ENCODE data around the gene NCS1.

Gene NCS1

DNA sequence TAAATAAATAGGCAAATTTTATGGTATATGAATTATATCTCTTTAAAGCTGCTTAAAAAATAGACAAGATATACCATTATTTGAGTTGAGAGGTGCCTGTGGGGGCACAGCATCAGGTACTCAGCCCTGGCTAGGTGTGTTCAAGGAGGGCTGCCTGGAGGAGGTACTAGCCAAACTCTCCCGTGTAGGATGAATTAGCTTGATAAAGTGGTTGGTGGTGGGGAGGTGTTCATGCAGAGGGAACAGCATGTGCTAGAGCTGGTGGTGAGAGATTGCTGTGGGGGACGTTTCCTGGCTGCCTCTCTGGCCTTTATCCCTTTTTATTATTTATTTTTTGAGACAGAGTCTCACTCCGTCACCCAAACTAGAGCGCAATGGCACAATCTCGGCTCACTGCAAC lies 23.2 kb upstream of the NCS1 start:
- no peak for DNase-seq

DNA sequence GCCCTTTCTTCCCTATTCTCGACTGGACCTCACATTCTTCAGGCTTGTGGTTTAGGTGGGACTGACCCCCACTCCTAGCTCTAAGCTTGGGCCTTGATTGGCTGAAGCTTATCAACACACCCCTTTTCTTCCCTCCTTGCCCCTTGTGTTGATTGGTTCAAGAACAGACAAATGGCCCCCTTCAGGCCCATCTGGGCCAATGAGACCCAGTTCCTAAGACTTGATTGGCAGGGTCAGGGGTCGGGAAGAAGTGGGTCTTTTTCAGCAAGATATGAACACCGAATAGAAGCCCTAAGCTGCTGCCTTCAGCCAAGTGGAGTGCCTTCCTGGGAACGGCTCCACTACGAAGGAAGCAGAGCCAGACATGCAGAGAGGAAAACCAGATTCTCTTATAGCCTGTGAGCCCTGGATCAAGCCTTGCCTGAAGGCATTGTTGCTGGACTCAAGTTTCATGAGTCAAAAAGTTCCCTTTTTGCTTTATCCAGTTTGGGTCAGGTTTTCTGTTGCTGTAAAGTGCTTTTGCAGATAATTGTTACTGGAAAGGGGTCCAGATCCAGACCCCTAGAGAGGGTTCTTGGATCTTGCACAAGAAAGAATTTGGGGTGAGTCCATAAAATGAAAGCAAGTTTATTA lies 22.4 kb upstream of the NCS1 start:
- DNase-seq = no peak

DNA sequence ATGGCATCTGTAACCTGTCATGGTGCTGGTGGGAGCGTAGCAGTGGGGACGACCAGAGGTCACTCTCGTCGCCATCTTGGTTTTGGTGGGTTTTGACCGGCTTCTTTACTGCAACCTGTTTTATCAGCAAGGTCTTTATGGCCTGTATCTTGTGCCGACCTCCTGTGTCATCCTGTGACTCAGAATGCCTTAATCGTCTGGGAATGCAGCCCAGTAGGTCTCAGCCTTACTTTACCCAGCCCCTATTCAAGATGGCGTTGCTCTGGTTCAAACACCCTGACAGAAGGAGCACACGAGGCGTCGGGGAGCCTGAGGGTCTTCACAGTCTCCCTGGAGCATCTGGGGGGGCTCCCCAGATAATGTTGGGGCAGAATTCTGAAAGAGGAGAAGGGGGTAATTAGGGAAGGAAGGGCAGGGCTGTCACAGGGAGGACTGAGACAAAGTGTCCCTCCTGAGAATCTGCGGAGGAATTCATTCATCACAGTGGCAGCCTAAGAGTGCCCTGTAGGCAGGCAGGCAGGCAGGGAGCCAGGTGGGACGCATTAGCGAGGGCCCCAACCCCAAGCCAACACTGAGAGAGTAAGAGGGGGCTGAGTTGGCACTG lies 21.3 kb upstream of the NCS1 start:
- DNase-seq = no peak

DNA sequence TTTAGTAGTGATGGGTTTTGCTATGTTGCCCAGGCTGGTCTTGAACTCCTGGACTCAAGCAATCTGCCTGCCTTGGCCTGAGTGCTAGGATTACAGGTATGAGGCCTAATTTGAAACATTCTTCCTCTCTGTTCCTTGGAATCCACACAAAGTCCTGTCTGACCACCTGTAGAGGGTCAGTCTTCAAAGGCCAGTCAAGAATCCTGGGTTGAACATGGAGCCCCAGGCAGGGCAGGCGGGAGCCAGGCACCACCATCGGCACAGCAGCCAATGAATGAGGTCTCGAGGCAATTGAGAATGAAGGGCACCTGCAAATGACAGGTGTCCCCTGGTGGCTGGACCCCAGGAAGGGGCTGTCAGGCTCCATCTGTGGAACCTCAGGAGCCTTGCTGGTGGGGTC lies 17.4 kb upstream of the NCS1 start:
- no peak for DNase-seq

DNA sequence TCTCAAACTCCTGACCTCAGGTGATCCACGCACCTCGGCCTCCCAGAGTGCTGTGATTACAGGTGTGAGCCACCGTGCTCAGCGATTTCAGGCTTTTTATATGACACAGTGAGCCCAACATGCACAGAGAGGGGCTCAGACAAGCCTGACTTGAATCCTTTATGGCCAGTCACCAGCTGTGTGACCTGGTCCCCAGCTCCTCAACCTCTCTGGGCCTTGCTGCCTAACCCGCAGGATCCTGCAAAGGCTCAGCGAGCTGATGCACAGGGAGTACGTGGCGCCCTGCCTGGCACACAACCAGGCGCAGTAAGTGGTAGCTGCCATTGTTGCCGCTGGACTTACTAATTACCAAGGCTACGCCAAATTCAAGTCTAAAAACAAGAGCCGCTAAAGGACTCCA lies 16.6 kb upstream of the NCS1 start:
- no peak for DNase-seq

DNA sequence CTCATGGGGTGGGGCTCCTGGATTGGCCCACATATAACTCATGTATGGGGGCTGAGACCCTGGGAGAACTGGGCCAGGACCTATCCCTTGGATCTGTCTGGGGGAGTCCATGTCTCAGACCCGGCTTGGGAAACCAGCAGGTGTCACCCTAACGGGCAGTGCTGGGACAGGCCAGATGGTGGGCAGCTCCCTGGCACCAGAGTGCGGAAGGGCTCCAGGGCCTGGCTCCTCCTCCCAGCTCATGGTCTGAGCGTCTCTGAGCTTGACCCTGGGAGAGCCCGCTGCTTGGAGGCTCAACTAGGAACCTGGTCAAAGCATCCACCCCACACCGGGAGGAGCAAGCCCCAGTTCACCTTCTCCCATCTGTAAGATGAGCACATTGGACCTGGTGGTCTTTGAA lies 15.5 kb upstream of the NCS1 start:
- DNase-seq = no peak

DNA sequence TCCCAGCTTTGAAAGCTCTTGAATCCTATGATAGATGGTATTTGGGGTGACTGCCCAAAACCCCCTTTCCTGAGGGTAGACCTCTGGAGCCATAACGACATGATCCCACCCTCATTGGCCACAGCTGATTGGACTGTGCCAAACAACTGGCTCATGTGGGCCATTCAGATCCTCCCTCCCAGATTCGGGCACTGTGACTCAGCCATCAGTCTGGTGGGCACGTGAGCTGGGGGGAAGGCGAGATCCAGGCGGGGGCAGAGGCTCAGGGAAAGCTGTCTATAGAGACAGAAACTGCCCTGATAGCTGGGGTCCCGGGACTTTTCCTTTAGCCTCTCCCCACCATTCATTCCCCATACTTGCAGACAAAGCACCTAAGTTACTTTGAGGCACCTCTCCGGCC lies 15.1 kb upstream of the NCS1 start:
- DNase-seq = no peak

DNA sequence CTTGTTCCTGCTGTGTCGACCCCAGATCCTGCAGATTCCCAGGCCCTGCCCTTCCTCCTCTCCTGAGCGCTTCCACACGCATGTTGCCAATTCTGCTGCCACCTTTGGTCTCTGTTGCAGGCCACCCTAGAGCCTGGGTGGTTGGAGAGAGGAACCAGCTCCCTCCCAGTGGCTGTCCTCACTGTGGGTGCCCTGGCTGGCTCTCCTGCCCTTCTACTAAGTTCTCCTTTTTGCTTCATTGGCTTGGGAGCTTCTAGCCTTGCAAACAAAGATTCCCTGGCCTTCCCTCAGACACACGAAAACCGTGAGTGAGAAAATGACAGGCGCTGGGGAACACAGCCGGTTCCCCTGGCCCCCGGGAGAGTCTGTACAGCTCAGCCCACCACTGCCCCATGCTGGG lies 14.2 kb upstream of the NCS1 start:
- DNase-seq = no peak

DNA sequence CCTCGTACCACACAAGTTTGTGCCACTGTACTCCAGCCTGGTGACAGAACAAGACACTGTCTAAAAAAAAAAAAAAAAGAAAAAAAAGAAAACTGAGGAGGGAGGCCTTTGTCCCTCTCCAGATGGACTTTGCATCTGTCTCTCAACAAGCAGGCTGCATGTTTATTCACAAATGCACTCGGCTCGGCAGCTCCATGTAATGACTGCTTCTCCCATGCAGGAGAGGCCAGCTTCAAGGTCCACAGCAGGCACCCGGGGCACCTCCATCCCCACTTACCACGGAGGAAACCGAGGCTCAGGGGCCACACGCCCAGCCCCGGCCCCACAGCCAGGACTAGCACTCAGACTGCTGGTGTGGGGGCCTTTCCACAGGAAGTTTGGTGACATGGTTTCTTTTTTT lies 13.1 kb upstream of the NCS1 start:
- DNase-seq = no peak

DNA sequence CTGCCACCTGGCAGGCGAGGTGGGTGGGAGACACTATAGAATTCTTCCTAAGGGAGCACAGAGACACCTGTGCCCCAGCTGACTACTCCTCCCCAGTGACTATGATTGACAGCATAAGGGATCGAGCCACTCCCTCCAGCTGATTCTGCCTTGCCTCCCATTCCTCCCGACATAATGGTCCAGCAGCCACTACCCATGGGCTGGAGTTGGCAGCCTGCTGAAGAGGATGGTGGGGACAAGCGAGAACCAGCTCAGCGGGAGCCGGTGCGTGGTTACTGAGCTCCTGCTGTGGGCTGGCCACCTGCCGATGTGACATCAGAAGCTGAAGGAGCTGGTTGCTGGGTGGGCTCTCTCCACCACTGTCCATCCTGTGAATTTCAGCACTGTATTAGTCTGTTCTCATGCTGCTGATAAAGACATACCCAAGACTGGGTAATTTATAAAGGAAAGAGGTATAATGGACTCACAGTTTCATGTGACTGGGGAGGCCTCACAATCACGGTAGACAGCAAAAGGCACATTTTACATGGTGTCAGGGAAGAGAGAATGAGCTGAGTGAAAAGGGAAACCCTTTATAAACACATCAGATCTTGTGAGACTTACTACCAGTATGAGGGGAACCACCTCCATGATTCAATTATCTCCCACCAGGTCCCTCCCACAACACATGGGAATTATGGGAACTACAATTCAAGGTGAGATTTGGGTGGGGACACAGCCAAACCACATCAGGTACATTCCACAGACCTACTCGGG lies 12.1 kb upstream of the NCS1 start:
- DNase-seq = no peak

DNA sequence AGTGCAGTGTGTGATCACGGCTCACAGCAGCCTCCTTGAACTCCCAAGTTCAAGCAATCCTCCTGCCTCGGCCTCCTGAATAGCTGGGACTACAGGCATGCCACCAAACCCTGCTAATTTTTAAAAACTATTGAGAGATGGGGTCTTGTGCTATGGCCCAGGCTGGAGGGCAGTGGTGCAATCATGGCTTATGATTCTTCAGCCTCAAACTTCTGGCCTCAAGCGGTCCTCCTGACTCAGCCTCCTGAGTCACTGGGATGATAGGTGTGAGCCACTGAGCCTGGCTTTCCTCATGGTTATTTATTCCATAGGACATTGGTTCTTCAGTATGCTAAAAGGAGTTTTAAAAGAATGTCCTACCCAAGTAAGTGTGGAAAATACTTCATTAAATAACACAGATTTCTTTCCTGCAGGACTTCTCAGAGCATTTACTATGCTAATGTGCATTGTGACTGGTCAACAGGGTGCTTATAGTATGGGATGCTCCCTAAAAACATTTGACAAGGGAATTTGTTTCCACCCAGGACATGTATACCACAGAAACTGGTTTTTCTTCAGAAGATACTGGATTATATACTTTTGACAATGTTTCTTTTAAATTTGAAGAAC lies 11.2 kb upstream of the NCS1 start:
- DNase-seq = no peak

DNA sequence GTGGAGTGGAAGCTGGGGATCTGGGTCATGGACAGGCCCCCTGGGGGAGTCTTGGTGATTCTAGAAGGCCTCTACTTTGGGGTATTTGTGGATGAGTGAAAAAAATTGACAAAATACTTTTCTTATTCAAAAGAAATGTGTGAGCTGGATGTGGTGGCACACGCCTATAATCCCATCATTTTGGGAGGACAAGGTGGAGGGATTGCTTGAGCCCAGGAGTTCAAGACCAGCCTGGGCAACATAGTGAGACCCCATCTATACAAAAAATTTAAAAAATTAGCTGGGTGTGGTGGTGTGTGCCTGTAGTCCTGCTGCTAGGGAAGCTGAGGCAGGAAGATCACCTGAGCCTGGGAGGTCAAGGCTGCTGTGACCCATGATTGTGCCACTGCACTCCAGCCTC lies 6.6 kb upstream of the NCS1 start:
- DNase-seq = no peak

DNA sequence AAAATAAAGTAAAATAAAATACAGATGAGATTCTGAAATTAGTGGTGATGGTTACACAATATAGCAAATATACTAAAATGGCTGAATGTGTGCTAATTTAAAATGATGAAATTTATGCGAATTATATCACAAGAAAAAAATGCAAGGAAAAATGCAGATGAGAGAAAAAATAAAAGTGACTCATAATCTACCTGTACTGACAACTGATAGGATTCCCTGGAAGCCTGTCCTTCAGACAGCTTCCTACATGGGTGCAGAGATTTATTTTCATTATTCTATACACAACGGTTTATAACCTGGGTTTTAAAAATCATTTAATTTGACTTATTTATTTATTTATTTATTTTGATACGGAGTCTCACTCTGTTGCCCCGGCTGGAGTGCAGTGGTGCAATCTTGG lies 5.8 kb upstream of the NCS1 start:
- DNase-seq = no peak

DNA sequence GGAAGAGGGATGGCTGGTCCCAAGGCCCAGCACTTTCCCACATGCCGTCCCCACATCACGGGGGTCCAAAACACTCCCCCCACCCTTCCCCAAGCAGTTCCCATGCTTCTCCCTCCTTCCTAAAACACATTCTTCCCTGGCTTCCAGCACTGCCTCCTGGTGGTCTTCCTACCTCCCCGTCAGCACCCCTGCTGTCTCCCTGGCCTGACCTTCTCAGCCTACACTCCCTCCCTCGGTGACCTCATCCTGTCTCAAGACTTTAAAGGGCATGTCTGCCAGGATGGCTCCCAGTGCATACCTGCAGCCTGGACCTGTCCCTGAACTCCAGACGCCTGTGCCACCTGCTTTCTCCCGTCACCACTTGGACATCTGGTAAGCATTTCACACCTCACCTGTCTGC lies 4.3 kb upstream of the NCS1 start:
- no peak for DNase-seq

DNA sequence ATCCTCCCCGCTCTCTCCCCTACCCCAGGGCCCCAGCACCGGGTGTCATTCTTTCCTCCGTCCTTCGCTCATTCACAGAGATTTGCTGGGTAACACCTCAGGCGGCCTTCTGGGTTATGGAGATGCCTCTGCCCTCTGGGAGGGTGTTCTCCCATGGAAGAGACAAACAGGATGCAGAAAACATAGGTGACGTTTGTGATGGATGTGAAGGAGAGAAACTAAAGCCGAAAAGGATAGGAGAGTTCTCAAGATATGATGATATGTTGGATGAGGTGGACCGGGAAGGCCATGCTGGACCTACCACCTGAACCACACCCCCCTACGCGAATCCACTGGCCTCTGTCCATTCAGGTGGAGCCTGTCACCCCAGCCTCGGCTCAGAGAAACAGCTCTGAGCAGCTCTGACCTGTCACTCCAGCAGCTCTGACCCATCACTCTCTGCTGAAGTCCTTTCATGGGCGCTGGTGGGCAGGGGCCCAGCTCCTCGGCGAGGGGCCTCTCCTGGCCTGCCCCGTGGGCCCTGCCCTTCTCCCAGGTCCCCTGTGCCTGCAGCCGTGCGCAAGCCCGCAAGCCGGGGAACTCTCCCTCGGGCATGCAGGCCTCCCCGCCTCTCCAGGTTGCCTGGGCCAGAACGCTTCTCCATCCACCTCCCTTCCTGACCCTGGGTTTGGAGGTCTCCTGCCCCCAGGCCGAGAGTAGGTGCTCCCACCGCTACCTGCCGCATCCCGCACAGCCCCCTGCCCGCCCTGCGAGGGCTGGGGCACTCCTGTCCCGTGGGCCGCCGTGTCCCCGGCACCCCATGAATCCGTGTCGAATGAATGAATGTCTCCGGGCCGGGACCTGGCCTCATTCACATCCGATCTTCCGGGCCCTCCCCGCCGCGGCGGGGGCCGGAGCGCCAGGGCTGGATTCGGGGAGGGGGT lies 717 bp upstream of the NCS1 start:
- no peak for DNase-seq

DNA sequence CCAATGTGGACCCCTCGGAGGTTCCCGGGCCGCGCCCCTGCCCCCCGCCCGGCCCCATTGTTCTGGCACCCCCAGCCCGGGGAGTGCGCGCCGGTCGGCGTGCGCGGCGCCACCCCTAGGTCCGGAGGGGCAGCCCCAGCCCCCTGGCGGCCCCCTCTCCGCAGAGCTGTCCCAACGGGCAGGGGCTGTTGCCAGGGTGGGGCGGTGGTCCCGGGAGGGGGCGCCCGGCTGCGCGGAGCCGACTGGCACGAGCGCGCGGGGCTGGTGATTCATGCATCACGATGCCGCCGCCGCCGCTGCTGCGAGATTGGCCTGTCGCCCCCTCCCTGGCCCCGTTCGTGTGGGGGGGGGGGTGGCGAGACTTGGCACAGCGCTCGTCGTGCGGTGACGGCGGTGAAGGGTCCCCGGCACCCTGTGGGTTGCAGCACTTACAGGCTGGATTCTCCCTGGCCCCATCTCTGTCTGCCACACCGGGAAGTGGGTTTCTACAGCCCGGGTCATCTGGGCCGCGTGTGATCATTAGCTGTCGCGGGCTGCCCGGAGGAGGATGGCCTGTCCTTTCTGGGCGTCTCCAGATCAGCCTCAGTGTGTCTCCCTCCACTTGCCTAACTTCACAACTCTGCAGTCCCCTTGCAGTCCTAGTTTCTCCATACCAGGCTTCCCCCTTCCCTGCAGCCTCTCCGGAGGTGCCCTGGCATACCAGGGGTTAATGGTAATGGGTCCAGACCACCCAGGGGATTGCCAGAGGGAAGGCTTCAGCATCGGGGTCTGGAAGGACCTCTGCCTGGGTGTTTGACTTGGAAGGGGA lies 858 bp downstream of the NCS1 start:
- no peak for DNase-seq

DNA sequence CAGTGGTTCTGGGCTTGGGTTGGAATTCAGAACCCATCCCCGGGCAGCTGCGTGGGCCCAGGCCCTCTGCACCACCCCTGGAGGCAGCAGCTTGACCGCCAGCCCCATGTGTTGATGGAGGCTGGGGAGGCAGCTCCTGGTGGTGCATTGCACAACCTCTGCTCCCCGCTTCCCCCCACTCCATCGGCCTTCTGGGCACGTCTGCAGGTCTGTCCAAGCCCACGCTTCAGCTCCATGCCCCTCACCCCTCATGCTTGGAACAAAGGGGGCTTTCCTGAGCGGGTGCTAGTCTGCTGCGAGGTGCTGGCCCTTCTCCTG lies 1.4 kb downstream of the NCS1 start:
- DNase-seq = no peak

DNA sequence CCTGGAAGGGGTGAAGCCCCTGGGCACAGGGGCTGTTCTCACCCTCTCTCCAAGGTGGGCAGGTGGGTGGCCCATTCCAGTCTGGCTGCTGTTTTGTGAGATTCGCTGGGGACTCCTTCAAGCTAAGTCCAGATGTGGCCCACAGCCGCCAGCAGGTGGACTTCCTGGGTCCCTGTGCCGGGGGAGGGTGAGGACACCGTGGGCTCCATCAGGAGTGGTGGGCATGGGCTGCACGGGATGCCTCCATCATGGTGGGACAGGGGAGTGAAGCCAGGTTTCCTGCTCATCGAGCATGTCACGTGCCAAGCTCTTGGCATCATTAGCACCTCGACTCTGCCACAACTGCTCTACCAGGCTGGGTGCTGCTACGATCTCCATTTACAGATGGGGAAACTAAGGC lies 1.8 kb downstream of the NCS1 start:
- DNase-seq = no peak

DNA sequence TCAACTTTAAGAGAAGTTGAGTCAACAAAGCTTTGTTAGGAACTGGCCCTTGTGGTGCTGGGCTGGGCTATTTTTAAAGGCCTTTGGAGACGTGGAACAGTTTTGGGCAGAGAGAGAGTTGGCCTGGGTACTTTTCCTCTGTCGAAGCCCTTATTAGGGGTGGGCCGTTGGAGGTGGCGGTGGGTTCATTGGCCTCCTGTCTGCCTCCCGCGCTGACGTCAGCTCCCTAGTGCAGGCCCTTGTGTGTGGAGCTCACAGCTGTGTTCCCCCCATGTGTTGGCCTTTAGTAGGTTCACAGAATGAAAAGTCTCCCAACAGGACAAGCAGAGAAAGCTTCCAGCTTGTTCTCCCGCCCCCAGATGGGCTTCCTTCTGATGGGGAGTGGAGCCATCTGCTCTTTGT lies 2.7 kb downstream of the NCS1 start:
- DNase-seq = no peak

DNA sequence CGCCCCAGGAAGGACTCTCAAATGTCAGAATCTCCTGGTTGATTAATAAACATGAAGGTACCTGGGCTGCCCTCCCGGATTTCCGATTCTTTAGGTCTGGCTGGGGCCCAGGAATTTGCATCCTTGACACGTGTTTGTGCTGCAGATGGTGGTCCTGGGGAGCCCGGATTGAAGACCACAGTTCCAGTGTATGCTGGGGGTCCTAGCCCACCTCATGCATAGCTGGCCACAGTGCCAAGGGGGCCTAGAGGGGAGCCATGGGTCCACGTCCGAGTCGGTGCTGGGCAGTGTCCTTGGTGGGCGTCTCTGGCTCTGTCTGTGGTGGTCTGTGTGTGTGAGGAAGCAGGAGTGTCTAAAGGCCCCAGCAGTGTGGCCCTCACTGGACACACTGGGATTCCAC lies 3.2 kb downstream of the NCS1 start:
- DNase-seq = no peak

DNA sequence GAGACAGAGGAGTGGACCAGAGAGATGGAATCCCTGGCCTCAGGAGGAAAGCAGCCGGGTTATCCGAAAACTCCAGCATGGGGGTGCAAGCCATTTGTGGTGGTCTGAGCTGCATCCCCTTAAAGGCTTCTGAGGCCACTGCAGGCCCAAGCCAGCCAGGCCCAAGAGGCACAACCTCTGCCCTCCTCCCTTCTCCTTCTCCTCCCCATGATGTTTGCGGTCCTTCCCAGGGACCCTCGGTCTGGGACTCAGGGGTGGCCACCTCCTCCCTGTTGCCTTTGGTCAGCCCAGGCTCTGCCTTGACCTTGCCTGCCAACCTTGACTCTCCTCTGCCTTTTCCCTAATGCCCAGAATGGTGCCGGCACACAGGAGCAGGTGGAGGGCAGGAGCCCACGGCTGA lies 4.6 kb downstream of the NCS1 start:
- no peak for DNase-seq
